ENCODE results near the gene DMXL1.

DMXL1 gene

DNA sequence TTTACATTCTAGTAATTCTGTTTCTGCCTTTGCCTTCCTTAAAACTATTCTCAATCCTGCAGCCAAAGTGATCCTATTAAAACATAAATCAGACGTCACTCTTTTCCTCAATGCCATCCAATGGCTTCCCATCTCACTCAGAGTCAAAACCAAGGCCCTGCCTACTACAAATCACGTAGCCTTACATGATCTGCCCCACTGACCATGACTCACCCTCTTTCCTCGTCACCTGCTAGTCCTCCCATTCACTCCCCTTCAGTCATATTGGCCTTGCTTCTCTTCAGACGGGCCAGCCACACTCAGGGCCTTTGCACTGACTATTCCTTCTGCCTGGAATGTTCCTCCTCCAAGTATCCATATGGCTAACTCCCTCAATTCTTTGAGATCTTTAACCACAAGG is 39.0 kb upstream of the DMXL1 start:
- no peak overlapping the region for H3K4me3 ChIP-seq (replicated peaks in 1 of 2; ENCODE audit: low read depth in 2 of 2, low read length in 2 of 2)
- DNase-seq (ENCODE audit: low read depth in 2 of 2) = no peak
- TF ChIP-seq, protein P1, sequence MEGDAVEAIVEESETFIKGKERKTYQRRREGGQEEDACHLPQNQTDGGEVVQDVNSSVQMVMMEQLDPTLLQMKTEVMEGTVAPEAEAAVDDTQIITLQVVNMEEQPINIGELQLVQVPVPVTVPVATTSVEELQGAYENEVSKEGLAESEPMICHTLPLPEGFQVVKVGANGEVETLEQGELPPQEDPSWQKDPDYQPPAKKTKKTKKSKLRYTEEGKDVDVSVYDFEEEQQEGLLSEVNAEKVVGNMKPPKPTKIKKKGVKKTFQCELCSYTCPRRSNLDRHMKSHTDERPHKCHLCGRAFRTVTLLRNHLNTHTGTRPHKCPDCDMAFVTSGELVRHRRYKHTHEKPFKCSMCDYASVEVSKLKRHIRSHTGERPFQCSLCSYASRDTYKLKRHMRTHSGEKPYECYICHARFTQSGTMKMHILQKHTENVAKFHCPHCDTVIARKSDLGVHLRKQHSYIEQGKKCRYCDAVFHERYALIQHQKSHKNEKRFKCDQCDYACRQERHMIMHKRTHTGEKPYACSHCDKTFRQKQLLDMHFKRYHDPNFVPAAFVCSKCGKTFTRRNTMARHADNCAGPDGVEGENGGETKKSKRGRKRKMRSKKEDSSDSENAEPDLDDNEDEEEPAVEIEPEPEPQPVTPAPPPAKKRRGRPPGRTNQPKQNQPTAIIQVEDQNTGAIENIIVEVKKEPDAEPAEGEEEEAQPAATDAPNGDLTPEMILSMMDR (IDR thresholded peaks at IDR 0.05; ENCODE audit: low read depth, low read length) = no peak

DNA sequence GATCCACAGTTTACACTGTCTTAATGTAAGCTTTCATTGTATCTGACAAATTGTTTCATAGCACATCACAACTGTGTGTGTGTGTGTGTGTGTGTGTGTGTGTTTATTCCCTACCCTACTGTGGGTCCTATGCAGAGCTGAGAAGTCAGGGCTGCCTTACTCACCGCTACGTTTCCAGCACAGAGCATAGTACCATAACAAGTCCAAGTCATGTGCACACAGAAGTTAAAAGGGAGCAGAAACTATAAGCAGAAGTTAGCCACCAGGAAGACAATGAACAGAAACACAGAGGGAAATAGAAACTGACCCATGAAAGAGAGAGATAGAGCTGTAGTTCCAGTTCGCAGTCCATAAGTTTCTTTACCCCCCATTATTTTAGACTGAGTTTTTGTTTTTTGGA is 38.2 kb upstream of the DMXL1 start:
- no peak for DNase-seq (ENCODE audit: low read depth in 2 of 2)
- H3K4me3 ChIP-seq (replicated peaks in 1 of 2; ENCODE audit: low read depth in 2 of 2, low read length in 2 of 2) = no peak overlapping the region
- TF ChIP-seq, protein P1 (IDR thresholded peaks at IDR 0.05; ENCODE audit: low read depth, low read length) = no peak

DNA sequence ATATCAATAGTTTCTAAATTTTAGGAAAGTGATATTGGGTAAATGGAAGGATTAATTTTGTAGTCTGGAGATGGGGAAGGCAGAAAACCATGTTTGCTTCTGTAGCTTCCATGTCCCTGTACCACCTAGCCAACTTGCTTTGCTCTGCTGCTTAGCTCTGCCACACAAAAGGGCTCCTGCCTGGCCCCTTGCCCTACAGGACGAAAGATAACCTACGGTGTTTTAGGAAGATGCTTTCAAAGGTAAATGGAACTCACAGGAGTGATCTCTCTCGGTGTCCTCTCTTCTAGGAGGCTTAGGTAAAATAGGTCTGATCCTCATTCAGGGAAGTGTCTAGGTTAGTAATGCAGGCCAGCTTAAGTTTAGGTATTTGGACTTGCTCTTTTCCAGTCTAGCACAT is 37.8 kb upstream of the DMXL1 start:
- TF ChIP-seq, protein P1 (IDR thresholded peaks at IDR 0.05; ENCODE audit: low read depth, low read length) = no peak
- no peak for DNase-seq (ENCODE audit: low read depth in 2 of 2)
- H3K4me3 ChIP-seq (replicated peaks in 1 of 2; ENCODE audit: low read depth in 2 of 2, low read length in 2 of 2) = no peak overlapping the region

DNA sequence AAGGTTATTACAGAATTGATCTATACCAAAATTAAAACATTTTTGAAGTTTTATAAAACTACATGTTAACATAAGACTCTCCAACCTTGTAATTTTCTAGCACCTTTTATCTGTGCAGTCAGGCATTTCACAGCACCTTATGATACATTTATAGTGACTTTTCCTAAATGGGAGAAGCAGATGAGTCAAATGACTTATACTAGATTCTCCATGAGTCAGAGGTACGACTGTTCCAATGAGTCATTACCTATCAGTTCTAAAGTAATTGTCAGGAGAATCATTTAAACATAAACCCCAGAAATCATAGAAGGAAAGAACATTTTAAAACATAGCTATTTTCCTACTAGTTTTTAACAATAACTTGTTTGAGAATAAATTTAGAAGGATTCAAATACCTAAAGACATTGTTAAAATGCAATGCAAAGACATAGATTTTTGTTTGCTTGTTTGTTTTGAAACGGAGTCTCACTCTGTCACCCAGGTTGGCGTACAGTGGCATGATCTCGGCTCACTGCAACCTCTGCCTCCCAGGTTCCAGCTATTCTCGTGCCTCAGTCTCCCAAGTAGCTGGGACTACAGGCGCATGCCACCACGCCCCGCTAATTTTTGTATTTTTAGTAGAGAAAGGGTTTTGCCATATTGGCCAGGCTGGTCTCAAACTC is 34.7 kb upstream of the DMXL1 start:
- H3K4me3 ChIP-seq (replicated peaks in 1 of 2; ENCODE audit: low read depth in 2 of 2, low read length in 2 of 2) = no peak overlapping the region
- TF ChIP-seq, protein P1 (IDR thresholded peaks at IDR 0.05; ENCODE audit: low read depth, low read length) = no peak
- peak; percentile 39 to 81 for DNase-seq (ENCODE audit: low read depth in 2 of 2)

DNA sequence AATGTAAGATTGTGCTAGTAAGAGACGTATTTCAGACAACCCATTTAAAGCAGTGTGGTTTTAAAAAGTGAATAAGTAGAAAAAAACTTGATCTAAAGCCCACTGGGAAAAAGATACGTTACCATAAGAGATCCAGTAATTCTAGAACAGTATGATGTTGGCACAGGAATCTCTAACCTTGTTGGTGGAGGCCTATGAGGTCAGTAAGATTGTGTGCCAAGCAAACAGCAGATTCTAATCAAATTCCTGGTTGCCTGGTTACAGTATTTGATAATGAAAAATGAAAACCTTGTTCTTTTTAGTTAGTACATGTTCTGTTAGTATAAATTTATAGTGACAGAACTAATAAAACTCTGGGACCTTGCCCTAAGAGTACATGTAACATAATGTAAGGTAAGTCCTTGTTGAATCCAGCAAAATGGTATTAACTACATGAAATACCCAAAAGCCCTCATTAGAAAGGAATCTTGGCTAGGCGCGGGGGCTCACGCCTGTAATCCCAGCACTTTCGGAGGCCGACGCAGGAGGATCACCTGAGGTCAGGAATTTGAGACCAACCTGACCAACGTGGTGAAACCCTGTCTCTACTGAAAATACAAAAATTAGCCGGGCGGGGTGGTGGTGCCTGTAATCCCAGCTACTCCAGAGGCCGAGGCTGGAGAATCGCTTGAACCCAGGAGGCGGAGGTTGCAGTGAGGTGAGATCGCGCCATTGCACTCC is 33.2 kb upstream of the DMXL1 start:
- TF ChIP-seq, protein P1 (IDR thresholded peaks at IDR 0.05; ENCODE audit: low read depth, low read length) = no peak
- H3K4me3 ChIP-seq (replicated peaks in 1 of 2; ENCODE audit: low read depth in 2 of 2, low read length in 2 of 2) = no peak overlapping the region
- peak in 1 of 2 donors; percentile 65 for DNase-seq (ENCODE audit: low read depth in 2 of 2)

DNA sequence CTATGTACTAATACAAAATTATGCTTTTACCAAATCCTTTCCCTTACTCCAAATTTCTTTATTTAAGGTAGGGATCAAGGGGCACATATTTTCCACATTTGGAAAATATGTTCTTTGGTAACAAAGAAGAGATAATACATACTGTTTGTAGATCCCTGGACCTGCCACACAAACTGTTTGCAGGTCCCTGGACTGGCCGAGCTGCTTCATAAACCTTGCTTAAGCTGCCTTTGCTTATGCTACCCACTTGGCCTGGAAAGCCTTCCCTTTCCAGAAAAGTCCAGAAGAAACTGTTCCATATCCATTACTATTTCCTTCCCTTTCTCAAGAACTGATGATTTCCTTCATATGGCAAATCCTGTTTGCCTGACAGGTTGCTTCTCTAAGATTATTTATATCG is 22.6 kb upstream of the DMXL1 start:
- no peak for DNase-seq (ENCODE audit: low read depth in 2 of 2)
- TF ChIP-seq, protein P1 (IDR thresholded peaks at IDR 0.05; ENCODE audit: low read depth, low read length) = no peak
- H3K4me3 ChIP-seq (replicated peaks in 1 of 2; ENCODE audit: low read depth in 2 of 2, low read length in 2 of 2) = no peak overlapping the region
